OCI-LY1 (cell line): ENCODE data around the gene CARD10.

Experiments
- H2AFZ ChIP-seq: fragments of 200-600 bp; sonication (generic), shearing (Covaris generic); 2 replicates; pipeline ENCODE4 v1.6.0; 2014; ENCODE audit warnings: antibody characterized with exemption, mild to moderate bottlenecking, low read length
- H3F3A ChIP-seq: fragments of 200-600 bp; sonication (generic), shearing (Covaris generic); 2 replicates; pipeline ENCODE4 v1.6.0; 2014; ENCODE audit warnings: mild to moderate bottlenecking, antibody characterized with exemption, low read length, moderate library complexity; ENCODE audit not compliant: insufficient read depth
- H3K27ac ChIP-seq: fragments of 200-600 bp; sonication (generic); 2 replicates; pipeline ENCODE4 v1.5.1; 2014; ENCODE audit warnings: low read length, mixed run types, mild to moderate bottlenecking, low read depth; ENCODE audit not compliant: poor library complexity, severe bottlenecking
- H3K27me3 ChIP-seq: fragments of 200-600 bp; sonication (generic); 2 replicates; pipeline ENCODE4 v1.6.0; 2014; ENCODE audit warnings: antibody characterized with exemption, mild to moderate bottlenecking, low read length, moderate library complexity; ENCODE audit not compliant: insufficient read depth
- H3K36me3 ChIP-seq: fragments of 200-600 bp; sonication (generic); 2 replicates; pipeline ENCODE4 v1.6.1; 2014; ENCODE audit warnings: mild to moderate bottlenecking, antibody characterized with exemption, low read length, moderate library complexity, mixed read lengths; ENCODE audit not compliant: insufficient read depth
- H3K4me1 ChIP-seq: fragments of 200-600 bp; sonication (generic); 2 replicates; pipeline ENCODE4 v1.5.1; 2014; ENCODE audit warnings: mild to moderate bottlenecking, low read length, moderate library complexity; ENCODE audit not compliant: insufficient read depth, severe bottlenecking
- H3K4me2 ChIP-seq: fragments of 200-600 bp; sonication (generic), shearing (Covaris generic); 2 replicates; pipeline ENCODE4 v1.6.1; 2014; ENCODE audit warnings: low read length
- H3K4me3 ChIP-seq: fragments of 200-600 bp; sonication (generic); 2 replicates; pipeline ENCODE4 v1.5.1; 2014; ENCODE audit warnings: low read length, low read depth, mild to moderate bottlenecking, mixed read lengths; ENCODE audit not compliant: poor library complexity, severe bottlenecking
- H3K79me2 ChIP-seq: fragments of 200-600 bp; shearing (Covaris generic); 2 replicates; pipeline ENCODE4 v1.6.1; 2016; ENCODE audit warnings: mixed run types, low read length, mixed read lengths; ENCODE audit not compliant: insufficient read depth
- H3K9ac ChIP-seq: fragments of 200-600 bp; sonication (generic), shearing (Covaris generic); 2 replicates; pipeline ENCODE4 v1.6.1; 2014; ENCODE audit warnings: mild to moderate bottlenecking, low read length, mixed read lengths
- H3K9me2 ChIP-seq: fragments of 200-600 bp; sonication (generic), shearing (Covaris generic); 2 replicates; pipeline ENCODE4 v1.6.1; 2014; ENCODE audit warnings: low read depth, mild to moderate bottlenecking, low read length, mixed read lengths
- H3K9me3 ChIP-seq: fragments of 200-600 bp; shearing (Covaris generic); 2 replicates; pipeline ENCODE4 v1.6.1; 2014; ENCODE audit warnings: low read length, mixed read lengths
- H4K20me1 ChIP-seq: fragments of 200-600 bp; sonication (generic), shearing (Covaris generic); 2 replicates; pipeline ENCODE4 v1.6.0; 2016; ENCODE audit warnings: mild to moderate bottlenecking, low read length; ENCODE audit not compliant: insufficient read depth
- CTCF ChIP-seq: fragments of 200-600 bp; sonication (generic), shearing (Covaris generic); IDR thresholded peaks from 2 replicates; pipeline ENCODE4 v1.5.1; 2017; ENCODE audit warnings: mild to moderate bottlenecking, antibody characterized with exemption, low read length, moderate library complexity, mixed read lengths
- EZH2 ChIP-seq: fragments of 200-600 bp; sonication (generic), shearing (Covaris generic); IDR thresholded peaks from 2 replicates; pipeline ENCODE4 v1.8.0; 2017; ENCODE audit warnings: borderline replicate concordance, mixed run types, mild to moderate bottlenecking, antibody characterized with exemption, low read length, moderate library complexity, mixed read lengths

CARD10 gene

GRCh38 chr22:37507731-37508130 lies 11.5 kb downstream of the CARD10 start:
- H3K9me2 ChIP-seq, result no peaks in the 10 kb centered on the region
- no peaks in the 10 kb centered on the region for H4K20me1 ChIP-seq
- H3K27ac ChIP-seq, result no peak overlapping the region
- no peaks in the 10 kb centered on the region for H3K36me3 ChIP-seq
- no peaks in the 10 kb centered on the region for H3K79me2 ChIP-seq
- H2AFZ ChIP-seq, result no peak overlapping the region
- no peak overlapping the region for H3K4me3 ChIP-seq
- no peak overlapping the region for H3K9ac ChIP-seq
- no peaks in the 10 kb centered on the region for H3K9me3 ChIP-seq
- TF ChIP-seq CTCF, result no peak
- TF ChIP-seq EZH2, result no peak
- H3F3A ChIP-seq, result no peaks in the 10 kb centered on the region
- H3K27me3 ChIP-seq, result peaks cover 12% of the 10 kb centered on the region; the same call in 1 of the 2 replicates
- no peak overlapping the region for H3K4me2 ChIP-seq
- no peaks in the 10 kb centered on the region for H3K4me1 ChIP-seq

- H3K9ac ChIP-seq, result no peak overlapping the region
- H4K20me1 ChIP-seq, result no peaks in the 10 kb centered on the region
- no peaks in the 10 kb centered on the region for H3K79me2 ChIP-seq
- TF ChIP-seq EZH2 (no peak), CTCF (no peak)
- no peaks in the 10 kb centered on the region for H3K9me2 ChIP-seq
- no peaks in the 10 kb centered on the region for H3F3A ChIP-seq
- no peak overlapping the region for H3K4me2 ChIP-seq
- peaks cover 11% of the 10 kb centered on the region for H3K27me3 ChIP-seq
- H3K36me3 ChIP-seq, result no peaks in the 10 kb centered on the region
- no peak overlapping the region for H3K27ac ChIP-seq
- H3K4me1 ChIP-seq, result no peaks in the 10 kb centered on the region
- no peak overlapping the region for H3K4me3 ChIP-seq
- no peak overlapping the region for H2AFZ ChIP-seq
- no peaks in the 10 kb centered on the region for H3K9me3 ChIP-seq
These were observed 13.2 kb downstream of the CARD10 start for GRCh38 chr22:37505989-37506388.

GRCh38 chr22:37505565-37505964 lies 13.7 kb downstream of the CARD10 start:
- H3K36me3 ChIP-seq, result no peaks in the 10 kb centered on the region
- no peak overlapping the region for H3K4me3 ChIP-seq
- H3K9ac ChIP-seq, result no peak overlapping the region
- TF ChIP-seq CTCF (no peak), EZH2 (no peak)
- no peaks in the 10 kb centered on the region for H3K4me1 ChIP-seq
- no peaks in the 10 kb centered on the region for H3K79me2 ChIP-seq
- no peaks in the 10 kb centered on the region for H4K20me1 ChIP-seq
- no peak overlapping the region for H3K27ac ChIP-seq
- H3K27me3 ChIP-seq, result peaks cover 10% of the 10 kb centered on the region
- no peaks in the 10 kb centered on the region for H3K9me2 ChIP-seq
- no peak overlapping the region for H3K4me2 ChIP-seq
- no peaks in the 10 kb centered on the region for H3K9me3 ChIP-seq
- no peak overlapping the region for H2AFZ ChIP-seq
- no peaks in the 10 kb centered on the region for H3F3A ChIP-seq
